OCI-LY3 (cell line): ENCODE data around the gene MICA.

Experiments used
- EZH2phosphoT487 ChIP-seq: fragments of 200-600 bp; shearing (Covaris generic); IDR thresholded peaks from 2 replicates; pipeline ENCODE4 v1.6.1; 2018; ENCODE audit warnings: antibody characterized with exemption, mixed run types, low read depth
- TF ChIP-seq, protein P1 (sequence below): fragments of 200-600, 300-600 bp; sonication (generic); IDR thresholded peaks from 2 replicates; pipeline ENCODE4 v1.5.1; 2014; ENCODE audit warnings: antibody characterized with exemption, low read length, low read depth

DNA sequence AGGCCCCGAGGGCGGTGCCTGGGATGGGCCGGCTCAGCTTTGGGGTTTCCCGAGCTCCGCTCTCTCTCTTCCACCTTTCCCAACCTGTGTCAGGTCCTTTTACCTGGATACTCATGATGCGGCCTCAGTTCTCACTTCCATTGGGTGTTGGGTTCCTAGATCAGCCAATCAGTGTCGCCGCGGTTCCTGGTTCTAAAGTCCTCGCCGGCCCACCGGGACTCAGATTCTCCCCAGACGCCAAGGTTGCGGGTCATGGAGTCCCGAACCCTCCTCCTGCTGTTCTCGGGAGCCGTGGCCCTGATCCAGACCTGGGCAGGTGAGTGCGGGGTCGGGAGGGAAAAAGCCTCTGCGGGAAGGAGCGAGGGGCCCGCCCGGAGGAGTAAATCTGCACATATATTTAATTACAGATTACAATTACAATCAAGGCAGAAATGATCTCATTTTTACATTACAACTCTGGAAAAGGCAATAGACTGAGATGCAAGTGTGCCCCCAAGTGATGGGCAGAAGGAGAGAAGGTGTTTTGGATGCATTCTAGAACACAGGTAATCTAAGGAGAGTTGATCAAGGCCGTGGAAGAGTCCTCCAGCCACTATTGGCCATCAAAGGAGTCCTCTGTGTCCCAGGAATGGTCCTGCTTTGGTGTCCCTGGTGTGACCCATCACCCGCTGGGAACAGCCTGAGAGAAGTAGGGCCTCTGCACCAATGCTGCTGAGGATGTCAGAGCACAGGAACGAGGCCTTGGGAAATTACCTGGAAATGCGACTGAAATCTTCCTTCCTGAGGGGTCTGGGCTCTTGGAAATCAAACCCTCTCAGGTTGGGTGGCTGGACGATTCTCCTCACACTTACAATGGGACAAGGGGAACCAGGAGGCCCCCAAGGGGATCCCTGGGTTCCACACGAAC lies 59.8 kb downstream of the MICA start:
- TF ChIP-seq, protein P1, sequence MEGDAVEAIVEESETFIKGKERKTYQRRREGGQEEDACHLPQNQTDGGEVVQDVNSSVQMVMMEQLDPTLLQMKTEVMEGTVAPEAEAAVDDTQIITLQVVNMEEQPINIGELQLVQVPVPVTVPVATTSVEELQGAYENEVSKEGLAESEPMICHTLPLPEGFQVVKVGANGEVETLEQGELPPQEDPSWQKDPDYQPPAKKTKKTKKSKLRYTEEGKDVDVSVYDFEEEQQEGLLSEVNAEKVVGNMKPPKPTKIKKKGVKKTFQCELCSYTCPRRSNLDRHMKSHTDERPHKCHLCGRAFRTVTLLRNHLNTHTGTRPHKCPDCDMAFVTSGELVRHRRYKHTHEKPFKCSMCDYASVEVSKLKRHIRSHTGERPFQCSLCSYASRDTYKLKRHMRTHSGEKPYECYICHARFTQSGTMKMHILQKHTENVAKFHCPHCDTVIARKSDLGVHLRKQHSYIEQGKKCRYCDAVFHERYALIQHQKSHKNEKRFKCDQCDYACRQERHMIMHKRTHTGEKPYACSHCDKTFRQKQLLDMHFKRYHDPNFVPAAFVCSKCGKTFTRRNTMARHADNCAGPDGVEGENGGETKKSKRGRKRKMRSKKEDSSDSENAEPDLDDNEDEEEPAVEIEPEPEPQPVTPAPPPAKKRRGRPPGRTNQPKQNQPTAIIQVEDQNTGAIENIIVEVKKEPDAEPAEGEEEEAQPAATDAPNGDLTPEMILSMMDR: no peak
- TF ChIP-seq EZH2phosphoT487: no peak
